Sigmoid colon (tissue), 4 donors: ENCODE results near the gene PAH.

Source experiments
- CTCF ChIP-seq, 4 experiments: fragments of 450-650 bp in 3 of 4; fragments of 200-600 bp in 1 of 4; IDR thresholded peaks; one replicate each; pipeline ENCODE4 v1.5.1; 2016 to 2019; ENCODE audit warnings: antibody characterized with exemption in 4 of 4, mild to moderate bottlenecking in 3 of 4, moderate library complexity in 2 of 4
- EP300 ChIP-seq, 4 donors: sonication (generic); formaldehyde crosslinking; IDR thresholded peaks; one replicate each; pipeline ENCODE4 v1.6.1; 2017; ENCODE audit warnings: antibody characterized with exemption in 4 of 4
- POLR2A ChIP-seq, 2 donors: fragments of 450-650 bp; IDR thresholded peaks; one replicate each; pipeline ENCODE4 v1.6.1; 2016; ENCODE audit warnings: antibody characterized with exemption in 2 of 2, mild to moderate bottlenecking in 2 of 2, moderate library complexity in 2 of 2
- POLR2AphosphoS5 ChIP-seq, 4 donors: sonication (generic); formaldehyde crosslinking; IDR thresholded peaks; one replicate each; pipeline ENCODE4 v1.6.1; 2017; ENCODE audit warnings: antibody characterized with exemption in 4 of 4

GRCh38 chr12:102879144-102879763 lies 37.8 kb downstream of the PAH start:
- TF ChIP-seq CTCF (IDR thresholded peaks at IDR 0.05) (no peak), POLR2A (IDR thresholded peaks at IDR 0.05) (no peak), EP300 (IDR thresholded peaks at IDR 0.05) (no peak), POLR2AphosphoS5 (IDR thresholded peaks at IDR 0.05) (no peak)
